ENCODE data around the gene ASB9.

The ASB9 gene

GRCh38 chrX:15301924-15302323, 32.0 kb upstream of the ASB9 start:
- no peak overlapping the region for H3K4me3 ChIP-seq (ENCODE audit: low read depth, low read length)
- TF ChIP-seq CTCF (IDR thresholded peaks at IDR 0.05; ENCODE audit: low read depth, low read length) = no peak

- no peak overlapping the region for H3K4me3 ChIP-seq (ENCODE audit: low read depth, low read length)
- TF ChIP-seq CTCF (IDR thresholded peaks at IDR 0.05; ENCODE audit: low read depth, low read length) = peak; percentile 30
Measured at GRCh38 chrX:15299941-15300851, 30.3 kb upstream of the ASB9 start.

GRCh38 chrX:15298780-15299179, 28.9 kb upstream of the ASB9 start:
- no peak overlapping the region for H3K4me3 ChIP-seq (ENCODE audit: low read depth, low read length)
- TF ChIP-seq CTCF (IDR thresholded peaks at IDR 0.05; ENCODE audit: low read depth, low read length) = no peak

- TF ChIP-seq CTCF (IDR thresholded peaks at IDR 0.05; ENCODE audit: low read depth, low read length) = no peak
- H3K4me3 ChIP-seq (ENCODE audit: low read depth, low read length) = no peak overlapping the region
Measured at GRCh38 chrX:15298201-15298600, 28.3 kb upstream of the ASB9 start.

GRCh38 chrX:15293451-15293850, 23.6 kb upstream of the ASB9 start:
- no peak overlapping the region for H3K4me3 ChIP-seq (ENCODE audit: low read depth, low read length)
- TF ChIP-seq CTCF (IDR thresholded peaks at IDR 0.05; ENCODE audit: low read depth, low read length) = no peak

- H3K4me3 ChIP-seq (ENCODE audit: low read depth, low read length) = no peak overlapping the region
- no peak for TF ChIP-seq CTCF (IDR thresholded peaks at IDR 0.05; ENCODE audit: low read depth, low read length)
Measured at GRCh38 chrX:15292861-15293260, 23.0 kb upstream of the ASB9 start.

- TF ChIP-seq CTCF (IDR thresholded peaks at IDR 0.05; ENCODE audit: low read depth, low read length) = no peak
Measured at GRCh38 chrX:15277604-15278003, 7.7 kb upstream of the ASB9 start.

More at GRCh38 chrX:15277604-15278003, 7.7 kb upstream of the ASB9 start:
- H3K4me3 ChIP-seq (ENCODE audit: low read depth, low read length) = no peak overlapping the region

Data from WI38 (cell line).